Activated T-cell treated with anti-CD3 and anti-CD28 coated beads, Interleukin-2, amount 50 U/mL, for 4 hours (primary cell): ENCODE data around the gene KCNN4. TPM values are rescaled to one million over a fixed set of nuclear protein-coding genes. Genes with fewer than 3 reads are reported as not detected.
"Not testable (repeated sequence)": the region's sequence is repeated elsewhere in the genome, so short reads cannot be mapped to it uniquely, and the experiment has no call there.

Source experiments
- ATAC-seq, 2 donors: fragments of 200-7000 bp; cut with Tn5 transposase; one replicate each; pipeline ENCODE4 v1.10.0; 2021
- DNase-seq: peaks from one replicate; pipeline ENCODE4 v3.0.0-alpha.2; 2020
- H3K27me3 Mint-ChIP-seq: one replicate; pipeline ENCODE4 v1.8.0; 2021; ENCODE audit warnings: low read depth, mixed read lengths
- H3K36me3 Mint-ChIP-seq: one replicate; pipeline ENCODE4 v1.8.0; 2022; ENCODE audit warnings: mixed read lengths; ENCODE audit not compliant: insufficient read depth
- H3K4me1 Mint-ChIP-seq: one replicate; pipeline ENCODE4 v1.8.0; 2021; ENCODE audit warnings: low read depth, mixed read lengths
- H3K4me3 Mint-ChIP-seq: one replicate; pipeline ENCODE4 v1.8.0; 2021; ENCODE audit warnings: mild to moderate bottlenecking, moderate library complexity, mixed read lengths
- H3K9me3 Mint-ChIP-seq: one replicate; pipeline ENCODE4 v1.8.0; 2021; ENCODE audit warnings: mixed read lengths
- total RNA-seq, 3 donors: library from RNA; stranded (reverse); gene quantifications; one replicate each; pipeline ENCODE4 v1.2.1, GENCODE V29; 2021

KCNN4 gene
- total RNA-seq, 3 donors from 2014 or later, result 90.6 to 123 (median 94.7) TPM

DNA sequence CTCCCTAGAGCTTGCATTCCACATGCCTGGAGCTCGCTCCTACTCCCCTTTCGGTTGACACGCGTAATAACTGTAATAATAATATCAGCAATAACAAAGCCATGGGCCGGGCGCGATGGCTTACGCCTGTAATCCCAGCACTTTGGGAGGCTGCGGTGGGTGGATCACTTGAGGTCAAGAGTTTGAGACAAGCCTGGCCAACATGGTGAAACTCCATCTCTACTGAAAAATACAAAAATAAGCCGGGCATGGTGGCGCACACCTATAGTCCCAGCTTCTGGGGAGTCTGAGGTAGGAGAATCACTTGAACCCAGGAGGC, 5.9 kb downstream of the KCNN4 start:
- not testable (repeated sequence) for H3K27me3 Mint-ChIP-seq, ATAC-seq, H3K4me3 Mint-ChIP-seq, H3K9me3 Mint-ChIP-seq, DNase-seq
- peaks cover 18% of the 10 kb centered on the region for H3K36me3 Mint-ChIP-seq
- H3K4me1 Mint-ChIP-seq, result peaks cover 46% of the 10 kb centered on the region

- no peak for DNase-seq
- Mint-ChIP-seq H3K36me3 (peaks cover 20% of the 10 kb centered on the region), H3K4me3 (no peak overlapping the region), H3K9me3 (no peaks in the 10 kb centered on the region), H3K4me1 (peaks cover 41% of the 10 kb centered on the region), H3K27me3 (no peaks in the 10 kb centered on the region)
- no peak for ATAC-seq
Measured at GRCh38 chr19:43774103-43774939, 6.5 kb downstream of the KCNN4 start.

GRCh38 chr19:43773725-43774102, 7.1 kb downstream of the KCNN4 start:
- no peaks in the 10 kb centered on the region for H3K9me3 Mint-ChIP-seq
- no peaks in the 10 kb centered on the region for H3K27me3 Mint-ChIP-seq
- peaks cover 38% of the 10 kb centered on the region for H3K4me1 Mint-ChIP-seq
- DNase-seq (no peak), ATAC-seq (no peak)
- H3K36me3 Mint-ChIP-seq, result peaks cover 26% of the 10 kb centered on the region
- no peak overlapping the region for H3K4me3 Mint-ChIP-seq

DNA sequence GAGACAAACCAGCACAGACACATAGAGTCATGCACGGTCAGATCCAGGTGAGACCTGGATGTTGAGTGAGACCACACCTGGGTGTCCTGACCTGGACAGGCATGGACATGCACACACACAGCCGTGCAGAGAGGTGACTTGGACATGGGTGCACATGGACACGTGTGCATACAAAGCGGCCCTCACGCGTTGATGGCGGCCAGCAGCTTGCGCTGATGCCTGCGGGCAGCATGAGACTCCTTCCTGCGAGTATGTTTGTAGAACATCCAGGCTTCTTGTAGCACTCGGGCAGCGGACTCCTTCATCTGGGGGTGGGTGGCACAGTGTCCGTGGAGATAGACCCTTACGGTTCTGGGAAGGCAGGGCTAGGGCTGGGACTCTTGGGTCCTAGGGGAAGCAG, 11.5 kb downstream of the KCNN4 start:
- Mint-ChIP-seq H3K36me3 (peaks cover 31% of the 10 kb centered on the region), H3K27me3 (no peaks in the 10 kb centered on the region), H3K4me3 (no peak overlapping the region), H3K4me1 (peaks cover 46% of the 10 kb centered on the region), H3K9me3 (no peaks in the 10 kb centered on the region)
- ATAC-seq, result no peak
- DNase-seq, result no peak

DNA sequence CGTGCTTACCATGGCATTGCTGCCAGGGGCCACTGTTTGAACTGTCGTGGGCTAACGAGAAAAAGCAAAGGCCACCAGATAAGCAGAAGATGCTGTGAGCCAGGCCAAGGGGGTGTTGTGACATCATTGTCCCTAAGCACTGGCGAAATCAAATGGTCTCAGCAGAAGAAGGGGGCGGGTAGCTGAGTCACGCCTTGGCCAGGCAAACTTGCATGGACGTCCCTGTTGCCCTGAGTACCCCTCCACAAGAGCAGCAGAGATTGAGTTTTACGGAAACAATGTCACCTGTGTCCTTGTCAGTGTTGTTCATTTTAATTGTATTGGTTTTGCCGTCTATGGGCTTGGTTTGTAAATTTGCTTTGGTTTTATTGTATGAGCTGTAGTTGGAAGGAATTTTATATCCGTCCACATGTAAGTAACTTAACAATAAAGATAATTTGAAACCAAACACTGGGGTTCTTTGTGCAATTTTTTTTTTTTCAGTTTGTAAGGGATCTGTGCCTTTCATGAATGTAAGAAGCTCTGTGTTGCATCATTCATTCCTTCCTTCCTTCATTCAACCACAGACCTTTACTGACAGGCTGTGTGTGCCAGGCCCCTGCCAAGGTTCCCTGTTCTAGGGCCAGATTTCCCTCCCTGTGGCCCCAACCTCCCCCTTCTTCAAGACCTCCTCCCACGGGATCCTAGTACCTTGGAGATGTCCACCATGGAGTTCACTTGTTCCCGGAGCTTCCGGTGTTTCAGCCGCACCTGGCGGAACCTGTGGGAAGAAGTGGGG, 12.3 kb downstream of the KCNN4 start:
- peaks cover 33% of the 10 kb centered on the region for H3K36me3 Mint-ChIP-seq

GRCh38 chr19:43767818-43768217, 13.0 kb downstream of the KCNN4 start:
- Mint-ChIP-seq H3K36me3 (peaks cover 30% of the 10 kb centered on the region), H3K4me3 (no peak overlapping the region), H3K9me3 (no peaks in the 10 kb centered on the region), H3K4me1 (peaks cover 59% of the 10 kb centered on the region), H3K27me3 (no peaks in the 10 kb centered on the region)
- DNase-seq (no peak), ATAC-seq (no peak)

More for the DNA sequence above, 12.3 kb downstream of the KCNN4 start:
- H3K27me3 Mint-ChIP-seq, result no peaks in the 10 kb centered on the region
- no peak overlapping the region for H3K4me3 Mint-ChIP-seq
- H3K9me3 Mint-ChIP-seq, result no peaks in the 10 kb centered on the region
- peaks cover 53% of the 10 kb centered on the region for H3K4me1 Mint-ChIP-seq
- DNase-seq (no peak), ATAC-seq (no peak)

GRCh38 chr19:43767316-43767715, 13.5 kb downstream of the KCNN4 start:
- H3K4me1 Mint-ChIP-seq, result peaks cover 64% of the 10 kb centered on the region
- no peaks in the 10 kb centered on the region for H3K9me3 Mint-ChIP-seq
- H3K4me3 Mint-ChIP-seq, result no peak overlapping the region
- peaks cover 29% of the 10 kb centered on the region for H3K36me3 Mint-ChIP-seq
- H3K27me3 Mint-ChIP-seq, result no peaks in the 10 kb centered on the region
- DNase-seq (no peak), ATAC-seq (no peak)

DNA sequence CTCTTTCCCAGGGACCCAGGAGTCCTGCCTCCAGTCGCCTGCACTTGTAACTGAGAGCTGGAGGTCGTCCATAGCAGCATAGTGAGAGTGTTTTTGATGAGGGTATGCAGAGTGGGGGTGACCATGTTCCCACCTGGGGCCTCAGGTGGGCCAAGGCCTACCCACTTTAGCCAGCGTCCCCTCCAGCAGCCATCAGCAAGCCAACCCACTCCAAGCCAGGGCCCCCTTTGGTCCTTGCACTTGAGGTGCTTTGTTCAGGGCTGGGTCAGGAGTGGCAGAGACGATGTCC, 14.1 kb downstream of the KCNN4 start:
- Mint-ChIP-seq H3K36me3 (peaks cover 29% of the 10 kb centered on the region), H3K4me1 (peaks cover 66% of the 10 kb centered on the region), H3K4me3 (peak overlapping the region; percentile 67), H3K9me3 (no peaks in the 10 kb centered on the region), H3K27me3 (no peaks in the 10 kb centered on the region)
- no peak for DNase-seq
- no peak for ATAC-seq

- Mint-ChIP-seq H3K4me3 (peak overlapping the region; percentile 67), H3K36me3 (peaks cover 28% of the 10 kb centered on the region), H3K4me1 (peaks cover 65% of the 10 kb centered on the region), H3K27me3 (no peaks in the 10 kb centered on the region), H3K9me3 (no peaks in the 10 kb centered on the region)
- ATAC-seq, result peak; percentile 88
- peak; percentile 64 for DNase-seq
Measured at GRCh38 chr19:43765109-43765876, 15.5 kb downstream of the KCNN4 start.

GRCh38 chr19:43764684-43765083, 16.1 kb downstream of the KCNN4 start:
- H3K4me1 Mint-ChIP-seq, result peaks cover 64% of the 10 kb centered on the region
- peak overlapping the region; percentile 67 for H3K4me3 Mint-ChIP-seq
- H3K9me3 Mint-ChIP-seq, ATAC-seq, H3K27me3 Mint-ChIP-seq, DNase-seq: not testable (repeated sequence)
- peaks cover 23% of the 10 kb centered on the region for H3K36me3 Mint-ChIP-seq

DNA sequence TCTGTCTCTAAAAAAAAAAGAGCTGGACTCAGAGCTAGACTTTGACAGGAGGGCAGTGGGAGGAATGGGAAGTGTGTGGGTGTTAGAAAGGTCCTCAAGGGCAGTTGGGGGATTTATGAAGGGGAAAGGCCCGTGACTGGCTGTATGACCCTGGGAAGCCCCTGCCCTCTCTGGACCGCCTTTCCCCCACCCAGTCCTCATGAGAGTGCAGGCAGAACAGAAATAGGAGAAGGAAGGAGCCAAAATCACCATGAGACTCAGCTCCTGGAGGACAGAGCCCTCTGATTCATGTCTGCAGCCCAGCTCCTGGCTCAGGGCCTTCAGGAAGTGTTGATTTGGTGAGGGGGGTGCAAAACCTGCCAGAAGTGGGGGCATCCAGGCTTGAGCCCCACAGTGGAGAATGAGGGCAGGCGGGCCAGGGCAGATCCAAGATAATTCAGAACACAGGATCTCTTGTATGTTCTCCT, 17.3 kb downstream of the KCNN4 start:
- DNase-seq, result no peak
- no peaks in the 10 kb centered on the region for H3K9me3 Mint-ChIP-seq
- H3K27me3 Mint-ChIP-seq, result no peaks in the 10 kb centered on the region
- H3K36me3 Mint-ChIP-seq, result peaks cover 15% of the 10 kb centered on the region
- no peak overlapping the region for H3K4me3 Mint-ChIP-seq
- no peak for ATAC-seq
- peaks cover 64% of the 10 kb centered on the region for H3K4me1 Mint-ChIP-seq

DNA sequence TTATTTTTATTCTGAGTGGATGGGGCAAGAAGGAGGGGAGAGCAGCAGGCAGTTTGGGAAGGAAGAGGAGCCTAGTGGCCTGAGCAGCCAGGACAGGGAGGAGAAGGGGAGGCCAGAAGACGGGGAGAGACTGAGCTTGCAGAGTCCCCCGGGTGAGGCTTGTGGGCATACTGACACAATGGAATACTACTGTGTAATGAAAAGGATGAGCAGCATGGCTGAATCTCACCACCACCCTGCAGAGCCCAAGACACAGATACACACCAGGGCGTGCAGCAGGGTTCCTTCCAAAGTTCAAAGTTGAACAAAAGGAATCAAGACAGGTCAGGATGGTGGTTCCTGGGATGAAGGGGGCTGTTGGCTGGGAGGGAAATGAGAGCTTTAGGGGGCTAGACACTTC, 18.0 kb downstream of the KCNN4 start:
- Mint-ChIP-seq H3K36me3 (peaks cover 14% of the 10 kb centered on the region), H3K4me1 (peaks cover 62% of the 10 kb centered on the region), H3K9me3 (no peaks in the 10 kb centered on the region), H3K4me3 (no peak overlapping the region), H3K27me3 (no peaks in the 10 kb centered on the region)
- ATAC-seq (no peak), DNase-seq (no peak)

- no peaks in the 10 kb centered on the region for H3K9me3 Mint-ChIP-seq
- no peak overlapping the region for H3K4me3 Mint-ChIP-seq
- ATAC-seq (no peak), DNase-seq (no peak)
- H3K27me3 Mint-ChIP-seq, result no peaks in the 10 kb centered on the region
- H3K4me1 Mint-ChIP-seq, result peaks cover 58% of the 10 kb centered on the region
- H3K36me3 Mint-ChIP-seq, result peaks cover 4% of the 10 kb centered on the region
Measured at GRCh38 chr19:43760941-43761340, 19.8 kb downstream of the KCNN4 start.

DNA sequence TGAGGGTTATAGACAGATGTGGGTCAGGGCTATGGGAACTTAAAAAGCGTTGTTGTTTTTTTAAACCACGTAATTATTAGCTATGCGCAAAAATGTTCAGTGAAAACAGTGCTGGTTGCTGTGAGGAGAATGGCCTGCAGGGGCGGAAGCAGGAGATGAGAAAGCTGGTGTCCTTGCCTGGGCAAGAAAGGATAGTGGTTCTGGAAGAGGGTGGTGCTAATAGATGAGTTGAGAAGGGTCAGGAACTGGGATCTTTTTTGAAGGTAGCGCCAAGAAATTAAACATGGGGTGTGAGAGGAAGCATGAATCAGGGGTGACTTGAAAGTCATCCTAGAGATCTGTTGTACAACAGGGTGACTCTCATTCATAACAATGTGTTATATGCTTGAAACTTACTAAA, 21.3 kb downstream of the KCNN4 start:
- Mint-ChIP-seq H3K36me3 (peaks cover 4% of the 10 kb centered on the region), H3K4me1 (peaks cover 50% of the 10 kb centered on the region), H3K27me3 (no peaks in the 10 kb centered on the region), H3K9me3 (no peaks in the 10 kb centered on the region), H3K4me3 (no peak overlapping the region)
- ATAC-seq (no peak), DNase-seq (no peak)
